ENCODE results near the gene CYSRT1. TPM values are rescaled to one million over a fixed set of nuclear protein-coding genes. Genes with fewer than 3 reads are reported as not detected.
"Not testable (repeated sequence)": the region's sequence is repeated elsewhere in the genome, so short reads cannot be mapped to it uniquely, and the experiment has no call there.

The CYSRT1 gene
- total RNA-seq, 1 experiment from 2014 or later, result 0.37 TPM

DNA sequence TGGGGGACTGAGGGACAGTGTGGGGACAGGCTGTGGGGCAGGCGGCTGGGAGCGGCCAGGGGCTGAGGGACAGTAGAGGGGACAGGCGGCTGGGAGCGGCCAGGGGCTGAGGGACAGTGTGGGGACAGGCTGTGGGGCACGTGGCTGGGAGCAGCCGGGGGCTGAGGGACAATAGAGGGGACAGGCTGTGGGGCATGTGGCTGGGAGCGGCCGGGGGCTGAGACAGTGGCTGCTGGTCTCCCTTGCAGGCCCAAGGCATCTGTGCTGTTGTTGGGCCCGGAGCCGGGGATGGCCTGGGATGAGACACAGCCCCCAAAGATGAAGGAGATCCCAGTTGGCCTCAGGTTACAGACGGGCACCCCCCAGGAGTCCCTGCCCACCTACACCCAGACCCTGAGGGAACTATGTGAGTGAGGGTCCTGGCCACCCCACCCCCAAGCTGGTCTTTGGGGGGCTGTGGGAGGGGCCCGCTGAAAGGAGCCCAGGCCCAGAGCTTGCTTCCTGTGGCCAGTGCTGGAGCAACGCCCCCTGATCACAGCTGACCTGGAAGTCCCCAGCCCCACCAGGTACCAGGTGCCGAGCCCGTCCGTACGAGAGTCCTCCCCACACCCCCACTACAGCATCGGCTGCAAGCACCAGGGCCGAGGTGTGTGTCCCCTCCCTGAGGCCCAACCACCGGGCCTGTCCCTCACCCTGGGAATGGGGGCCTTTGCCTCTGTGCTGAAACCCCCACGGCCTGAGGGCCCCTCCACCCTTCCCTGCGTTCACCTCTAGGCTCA, 26.7 kb downstream of the CYSRT1 start:
- DNase-seq (ENCODE audit: low spot score), result no peak

DNA sequence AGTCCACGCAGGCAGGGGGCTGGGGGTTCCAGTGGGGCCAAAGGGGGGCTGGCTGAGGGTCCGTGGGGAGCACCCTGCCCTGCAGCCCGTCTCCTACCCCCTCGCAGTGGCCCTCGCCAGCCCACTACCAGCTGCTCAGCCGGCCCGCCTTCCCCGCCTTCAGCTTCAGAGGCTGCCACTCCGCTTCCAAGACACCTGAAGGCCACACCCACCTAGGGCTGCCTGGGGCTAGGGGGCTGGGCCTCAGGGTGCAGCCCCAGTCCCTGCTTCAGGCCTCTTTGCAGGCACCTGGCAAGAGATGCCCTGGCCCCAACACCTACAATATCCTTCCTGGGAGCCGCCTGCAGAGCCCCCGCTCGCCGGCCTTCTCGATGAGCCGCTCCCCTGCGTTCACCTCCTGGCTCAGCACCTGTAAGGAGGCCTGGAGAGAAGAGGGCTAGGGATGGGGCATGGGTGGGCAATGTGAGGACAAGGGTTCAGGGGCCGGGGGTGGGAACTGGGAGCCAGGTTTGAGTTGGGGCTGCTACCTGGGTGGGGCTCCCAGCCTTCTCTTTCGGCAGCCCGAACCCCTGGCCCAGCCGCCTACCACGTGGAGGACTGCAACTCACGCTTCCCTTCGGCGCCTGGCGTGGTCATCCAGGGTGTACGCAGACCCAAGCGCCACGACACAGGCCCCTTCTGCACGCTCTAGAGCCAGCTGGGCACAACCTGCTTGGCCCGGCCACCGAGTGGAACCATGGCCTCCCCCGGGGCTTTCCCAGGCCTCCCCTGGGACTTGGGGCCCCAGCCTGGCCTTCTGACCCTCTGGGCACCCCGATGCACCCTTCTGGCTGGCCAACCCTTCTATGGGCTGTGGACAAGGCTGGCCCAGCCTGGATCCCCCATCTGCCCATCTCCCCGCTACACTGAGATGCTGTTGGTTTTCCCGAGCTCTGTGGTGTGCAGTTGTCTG, 27.9 kb downstream of the CYSRT1 start:
- DNase-seq (ENCODE audit: low spot score), result no peak

GRCh38 chr9:137253717-137254623, 29.0 kb downstream of the CYSRT1 start:
- no peak for DNase-seq (ENCODE audit: low spot score)

DNA sequence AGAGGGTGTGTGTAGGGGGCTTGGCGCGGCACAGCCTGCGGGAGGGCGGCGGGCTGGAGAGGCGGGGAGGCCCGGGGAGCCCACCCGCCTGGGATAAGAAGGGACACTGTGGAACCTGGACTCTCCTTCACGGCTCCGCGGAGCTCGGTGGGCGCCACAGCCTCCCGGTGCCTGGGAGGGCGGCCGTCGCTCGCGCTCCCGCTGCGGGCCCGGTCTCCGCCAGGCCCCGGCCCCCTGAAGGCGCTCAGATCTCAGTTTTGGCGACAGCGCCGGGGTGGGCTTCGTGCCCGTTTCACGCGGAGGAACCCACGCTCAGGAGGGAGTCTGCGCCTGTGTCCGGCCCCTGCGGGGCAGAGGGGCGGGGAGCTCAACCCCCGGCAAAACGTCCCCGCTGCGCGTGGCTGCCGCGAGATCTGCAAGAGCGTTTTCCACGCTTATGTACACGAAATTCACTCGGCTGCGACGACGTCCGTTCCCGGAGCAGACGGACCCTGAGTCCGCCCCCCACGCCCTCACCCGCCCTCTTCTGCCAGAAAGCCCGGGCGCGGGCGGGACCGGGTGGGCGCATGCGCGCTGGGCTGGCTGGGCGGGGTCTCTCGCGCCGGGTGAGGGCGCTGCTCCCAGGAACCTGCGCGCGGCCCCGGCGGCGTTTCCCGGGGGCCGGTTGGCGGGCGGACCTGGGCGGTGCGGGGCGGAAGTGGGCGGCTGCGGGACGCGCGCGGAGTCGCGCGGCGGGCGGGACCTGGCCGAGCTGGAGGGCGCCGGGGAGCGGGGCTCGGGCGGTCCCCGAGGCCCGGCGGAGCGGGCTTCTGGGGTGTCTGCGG, 29.9 kb downstream of the CYSRT1 start, which contains the start of gene NELFB:
NELFB (plus strand) TSS at position 704 of the 824 bp plus-strand sequence.
- peak; percentile 61 for DNase-seq (ENCODE audit: low spot score)

DNA sequence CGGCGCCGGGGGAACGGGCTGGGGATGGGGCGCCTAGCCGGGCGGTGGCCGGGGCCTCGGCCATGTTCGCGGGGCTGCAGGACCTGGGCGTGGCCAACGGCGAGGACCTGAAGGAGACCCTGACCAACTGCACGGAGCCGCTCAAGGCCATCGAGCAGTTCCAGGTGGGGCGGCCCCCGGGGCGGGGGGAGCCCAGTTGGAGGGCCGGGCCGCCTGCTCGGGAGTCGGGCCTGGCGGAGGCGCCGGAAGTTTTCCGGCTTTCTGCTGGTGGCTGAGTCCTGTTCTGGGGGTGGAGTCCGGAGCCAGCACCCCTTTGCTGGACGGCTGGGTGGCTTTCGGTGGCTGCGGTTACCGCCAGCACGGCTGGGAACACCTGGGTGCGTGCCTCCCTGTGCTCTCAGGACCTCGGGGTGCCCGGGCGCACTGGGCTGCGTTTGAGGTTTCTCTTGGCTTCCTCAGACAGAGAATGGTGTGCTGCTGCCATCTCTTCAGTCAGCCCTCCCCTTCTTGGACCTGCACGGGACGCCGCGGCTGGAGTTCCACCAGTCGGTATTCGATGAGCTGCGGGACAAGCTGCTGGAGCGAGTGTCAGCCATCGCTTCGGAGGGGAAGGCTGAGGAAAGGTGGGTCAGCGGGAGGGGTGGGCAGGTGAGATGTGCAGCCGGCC, 30.6 kb downstream of the CYSRT1 start:
- DNase-seq (ENCODE audit: low spot score), result no peak

- no peak for DNase-seq (ENCODE audit: low spot score)
Measured at GRCh38 chr9:137256362-137256761, 31.4 kb downstream of the CYSRT1 start.

DNA sequence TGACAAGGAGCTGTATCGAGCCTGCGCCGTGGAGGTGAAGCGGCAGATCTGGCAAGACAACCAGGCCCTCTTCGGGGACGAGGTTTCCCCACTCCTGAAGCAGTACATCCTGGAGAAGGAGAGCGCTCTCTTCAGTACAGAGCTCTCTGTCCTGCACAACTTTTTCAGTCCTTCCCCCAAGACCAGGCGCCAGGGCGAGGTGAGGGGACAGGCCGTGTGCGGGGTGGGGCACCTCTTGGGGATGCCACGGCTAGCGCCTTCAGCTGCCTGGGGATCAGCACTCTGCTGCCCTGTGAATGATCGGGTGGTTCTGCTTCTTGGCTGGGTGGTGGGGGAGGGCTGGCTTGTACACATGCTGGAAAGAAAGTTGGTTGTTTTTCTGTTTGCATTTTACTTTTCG, 31.9 kb downstream of the CYSRT1 start:
- no peak for DNase-seq (ENCODE audit: low spot score)

GRCh38 chr9:137262173-137262908, 37.4 kb downstream of the CYSRT1 start:
- DNase-seq (ENCODE audit: low spot score), result not testable (repeated sequence)

DNA sequence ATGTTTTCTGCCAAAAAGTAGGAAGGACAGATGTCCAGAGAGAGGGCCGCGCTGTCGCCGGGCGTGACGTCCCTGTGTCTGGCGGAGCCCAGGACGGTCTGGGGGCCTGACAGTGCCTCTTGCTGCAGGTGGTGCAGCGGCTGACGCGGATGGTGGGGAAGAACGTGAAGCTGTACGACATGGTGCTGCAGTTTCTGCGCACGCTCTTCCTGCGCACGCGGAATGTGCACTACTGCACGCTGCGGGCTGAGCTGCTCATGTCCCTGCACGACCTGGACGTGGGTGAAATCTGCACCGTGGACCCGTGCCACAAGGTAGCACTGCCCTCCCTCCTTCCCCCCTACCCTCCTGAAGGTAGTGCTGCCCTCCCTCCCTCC, 37.9 kb downstream of the CYSRT1 start:
- DNase-seq (ENCODE audit: low spot score), result no peak

GRCh38 chr9:137263506-137263905, 38.5 kb downstream of the CYSRT1 start:
- DNase-seq (ENCODE audit: low spot score), result no peak

GRCh38 chr9:137264067-137264466, 39.1 kb downstream of the CYSRT1 start:
- DNase-seq (ENCODE audit: low spot score), result no peak

- DNase-seq (ENCODE audit: low spot score), result no peak
Measured at GRCh38 chr9:137265496-137266161, 40.7 kb downstream of the CYSRT1 start.

DNA sequence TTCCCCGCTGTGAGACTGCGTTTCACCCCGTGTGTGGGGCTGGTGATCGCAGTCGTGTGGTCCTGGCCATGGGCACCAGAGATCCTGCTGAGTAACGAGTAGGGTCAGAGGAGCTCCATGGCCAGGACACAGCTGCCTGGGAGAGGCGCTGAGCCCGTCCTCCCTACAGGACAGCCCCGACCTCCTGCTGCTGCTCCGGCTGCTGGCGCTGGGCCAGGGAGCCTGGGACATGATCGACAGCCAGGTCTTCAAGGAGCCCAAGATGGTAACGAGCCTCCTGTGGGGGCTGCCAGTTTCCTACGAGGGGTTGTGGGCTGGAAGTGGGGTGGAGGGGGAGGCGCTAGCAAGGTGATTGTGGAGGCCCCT, 41.2 kb downstream of the CYSRT1 start:
- no peak for DNase-seq (ENCODE audit: low spot score)

GRCh38 chr9:137266585-137267453, 41.8 kb downstream of the CYSRT1 start:
- DNase-seq (ENCODE audit: low spot score), result no peak

DNA sequence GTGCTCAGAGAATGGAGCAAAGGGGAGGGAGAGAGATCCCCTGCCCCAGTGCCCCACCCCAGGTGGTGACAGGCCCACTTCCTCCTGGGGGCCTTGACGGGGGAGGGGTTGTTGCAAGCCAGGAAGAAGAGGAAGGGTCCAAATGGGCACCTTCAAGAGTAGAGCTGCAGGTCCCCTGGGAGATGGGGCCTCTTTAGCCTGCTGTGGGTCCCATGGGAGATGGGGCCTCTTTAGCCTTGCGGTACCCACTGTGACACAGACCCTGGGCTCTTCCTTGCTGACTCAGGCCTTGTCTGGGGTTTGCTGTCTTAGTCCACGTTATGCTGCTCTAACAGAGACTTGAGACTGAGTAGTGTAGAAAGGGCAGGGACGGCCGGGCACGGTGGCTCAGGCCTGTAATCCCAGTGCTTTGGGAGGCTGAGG, 43.0 kb downstream of the CYSRT1 start:
- DNase-seq (ENCODE audit: low spot score), result no peak

GRCh38 chr9:137268538-137269201, 43.7 kb downstream of the CYSRT1 start:
- no peak for DNase-seq (ENCODE audit: low spot score)

- peak; percentile 69 for DNase-seq (ENCODE audit: low spot score)
Measured at GRCh38 chr9:137269231-137269772, 44.3 kb downstream of the CYSRT1 start.

All from H4 (cell line).